GM18519 (cell line): ENCODE data around the gene GCHFR.

Source experiments
- ATAC-seq: cut with Tn5 transposase; IDR thresholded peaks from one replicate; pipeline ENCODE4 v1.9.1; 2021; ENCODE audit warnings: mild to moderate bottlenecking, moderate library complexity; ENCODE audit not compliant: unreplicated experiment, low FRiP score

The GCHFR gene

GRCh38 chr15:40807888-40808461 is 44.1 kb downstream of the GCHFR start:
- no peak for ATAC-seq

GRCh38 chr15:40808861-40809450 is 45.1 kb downstream of the GCHFR start:
- ATAC-seq, result no peak

- ATAC-seq, result no peak
Observed at GRCh38 chr15:40812721-40813425, 49.0 kb downstream of the GCHFR start.

DNA sequence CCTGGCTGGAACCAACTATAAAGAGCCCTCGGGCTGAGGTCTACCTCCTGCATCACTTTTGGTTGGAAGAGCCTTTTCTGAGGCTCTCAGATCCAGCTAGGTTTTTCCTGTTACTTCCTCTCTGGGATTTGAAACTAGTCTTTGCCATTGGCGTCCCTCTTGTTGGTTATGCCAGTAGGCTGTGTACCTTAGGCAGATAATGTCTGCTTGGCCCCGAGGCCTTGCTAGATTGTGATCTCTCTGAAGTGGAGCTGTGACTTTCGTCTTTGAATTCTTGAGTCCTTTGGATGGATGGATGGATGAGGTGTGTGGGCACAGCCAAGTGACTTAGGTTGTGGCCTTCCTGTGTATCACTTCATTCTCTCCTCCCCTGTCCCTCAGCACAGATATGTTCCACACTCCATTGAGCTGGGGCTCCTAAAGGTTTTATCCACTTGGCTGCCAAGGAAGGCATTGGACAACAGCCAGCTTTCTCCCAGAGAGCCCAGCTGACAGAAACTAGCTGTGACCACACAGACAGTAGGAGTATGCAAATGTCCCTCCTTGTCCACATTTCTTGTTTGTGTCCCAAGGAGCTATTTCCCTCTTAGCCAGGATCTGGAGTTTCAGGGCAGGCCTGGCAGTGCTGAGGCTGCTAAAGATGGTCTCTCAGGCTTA is 51.3 kb downstream of the GCHFR start:
- no peak for ATAC-seq
